Upper lobe of left lung (tissue), 6 donors: ENCODE measurements around the gene SDSL. TPM values are rescaled to one million over a fixed set of nuclear protein-coding genes. Genes with fewer than 3 reads are reported as not detected.

Experiments used
- ATAC-seq, 2 donors: fragments of 200-7000 bp; cut with Tn5 transposase; one replicate each; pipeline ENCODE4 v1.9.1; 2022; ENCODE audit warnings: mild to moderate bottlenecking in 2 of 2, moderate library complexity in 2 of 2; ENCODE audit not compliant: low FRiP score in 2 of 2
- DNase-seq, 2 donors: peaks; one replicate each; pipeline ENCODE4 v3.0.0-alpha.2; 2019 to 2020
- H3K27ac ChIP-seq, 4 donors: fragments of 200-600 bp; sonication (generic); one replicate each; pipeline ENCODE4 v1.5.1; 2016 to 2019
- H3K27me3 ChIP-seq, 4 donors: fragments of 200-600 bp; sonication (generic); one replicate each; pipeline ENCODE4 v1.5.1; 2017 to 2019
- H3K36me3 ChIP-seq, 4 donors: fragments of 200-600 bp; sonication (generic); one replicate each; pipeline ENCODE4 v1.5.1; 2016 to 2019
- H3K4me1 ChIP-seq, 4 donors: fragments of 200-600 bp; sonication (generic); one replicate each; pipeline ENCODE4 v1.5.1; 2018 to 2019
- H3K4me3 ChIP-seq, 4 donors: fragments of 200-600 bp; sonication (generic); one replicate each; pipeline ENCODE4 v1.5.1; 2017 to 2019; ENCODE audit warnings: mild to moderate bottlenecking in 2 of 4, moderate library complexity in 1 of 4
- H3K9me3 ChIP-seq, 4 donors: fragments of 200-600 bp; sonication (generic); one replicate each; pipeline ENCODE4 v1.5.1; 2018 to 2019
- EP300 ChIP-seq, 4 donors: sonication (generic); formaldehyde crosslinking; IDR thresholded peaks; one replicate each; pipeline ENCODE4 v1.5.1; 2017; ENCODE audit warnings: antibody characterized with exemption in 4 of 4, control low read depth in 2 of 4
- POLR2A ChIP-seq, 4 donors: fragments of 450-650 bp; IDR thresholded peaks; one replicate each; pipeline ENCODE4 v1.5.1; 2016 to 2017; ENCODE audit warnings: antibody characterized with exemption in 4 of 4, mild to moderate bottlenecking in 2 of 4
- POLR2AphosphoS5 ChIP-seq, 2 donors: sonication (generic); formaldehyde crosslinking; IDR thresholded peaks; one replicate each; pipeline ENCODE4 v1.5.1; 2017; ENCODE audit warnings: antibody characterized with exemption in 2 of 2
- WGBS, 2 donors: methylation state at CpG; one replicate each; pipeline ENCODE4 v1.1.5; 2017 to 2018; 5-methylcytosine and 5-hydroxymethylcytosine counted together
- total RNA-seq, 6 donors: library from RNA; depleted of rRNA in 4 of 6; stranded (reverse); fragments of >200 nt in 4 of 6; gene quantifications; one replicate each; pipeline versions ENCODE4 v1.1.0 to v1.2.1, GENCODE V29; 2016 to 2021
- TF ChIP-seq, protein P1 (sequence below), 6 experiments: fragments of 450-650 bp in 4 of 6; fragments of 200-600 bp in 2 of 6; sonication (generic) in 2 of 6; IDR thresholded peaks; one replicate each; pipeline ENCODE4 v1.5.1; 2016 to 2019; ENCODE audit warnings: antibody characterized with exemption in 6 of 6
- donor health status: DM: no; HTN: no; CAD: no; lungs with moderate emphysema.
- donor health status: DM: no; HTN: yes; CAD: no; lungs with severe emphysema.

Gene SDSL
- total RNA-seq, 6 donors from 2014 or later: 1.1 to 26.9 (median 9.1) TPM

- TF ChIP-seq EP300 (IDR thresholded peaks at IDR 0.05) (no peak), POLR2AphosphoS5 (IDR thresholded peaks at IDR 0.05) (no peak), POLR2A (IDR thresholded peaks at IDR 0.05) (no peak)
- TF ChIP-seq, protein P1, sequence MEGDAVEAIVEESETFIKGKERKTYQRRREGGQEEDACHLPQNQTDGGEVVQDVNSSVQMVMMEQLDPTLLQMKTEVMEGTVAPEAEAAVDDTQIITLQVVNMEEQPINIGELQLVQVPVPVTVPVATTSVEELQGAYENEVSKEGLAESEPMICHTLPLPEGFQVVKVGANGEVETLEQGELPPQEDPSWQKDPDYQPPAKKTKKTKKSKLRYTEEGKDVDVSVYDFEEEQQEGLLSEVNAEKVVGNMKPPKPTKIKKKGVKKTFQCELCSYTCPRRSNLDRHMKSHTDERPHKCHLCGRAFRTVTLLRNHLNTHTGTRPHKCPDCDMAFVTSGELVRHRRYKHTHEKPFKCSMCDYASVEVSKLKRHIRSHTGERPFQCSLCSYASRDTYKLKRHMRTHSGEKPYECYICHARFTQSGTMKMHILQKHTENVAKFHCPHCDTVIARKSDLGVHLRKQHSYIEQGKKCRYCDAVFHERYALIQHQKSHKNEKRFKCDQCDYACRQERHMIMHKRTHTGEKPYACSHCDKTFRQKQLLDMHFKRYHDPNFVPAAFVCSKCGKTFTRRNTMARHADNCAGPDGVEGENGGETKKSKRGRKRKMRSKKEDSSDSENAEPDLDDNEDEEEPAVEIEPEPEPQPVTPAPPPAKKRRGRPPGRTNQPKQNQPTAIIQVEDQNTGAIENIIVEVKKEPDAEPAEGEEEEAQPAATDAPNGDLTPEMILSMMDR (IDR thresholded peaks at IDR 0.05): no peak
- ATAC-seq: no peak
- Histone ChIP-seq H3K27ac (no peak overlapping the region), H3K36me3 (no peaks in the 10 kb centered on the region), H3K27me3 (no peaks in the 10 kb centered on the region), H3K4me1 (peaks cover 0 to 8% (median 4%) of the 10 kb centered on the region in 4 donors), H3K9me3 (no peaks in the 10 kb centered on the region), H3K4me3 (no peak overlapping the region)
- 92 to 93% methylated on average over 10 to 23 of the region's 23 CpGs for WGBS, 2 donors
- DNase-seq: no peak
Observed at GRCh38 chr12:113402586-113403260, 19.5 kb upstream of the SDSL start.

- H3K27ac ChIP-seq: peak within 1 kb of the TSS in 2 of 4 donors; percentile 26 to 54
- peak in 1 of 2 donors; percentile 72 for ATAC-seq
- TF ChIP-seq POLR2AphosphoS5 (IDR thresholded peaks at IDR 0.05) (no peak), POLR2A (IDR thresholded peaks at IDR 0.05) (peak in 1 of 4 donors; percentile 49)
Observed at GRCh38 chr12:113403435-113404415, 18.5 kb upstream of the SDSL start, which contains the start of gene SDS. Gene SDS (minus strand): TSS chr12:113403887. CDS start chr12:113399708, 4,179 bp downstream.

DNA sequence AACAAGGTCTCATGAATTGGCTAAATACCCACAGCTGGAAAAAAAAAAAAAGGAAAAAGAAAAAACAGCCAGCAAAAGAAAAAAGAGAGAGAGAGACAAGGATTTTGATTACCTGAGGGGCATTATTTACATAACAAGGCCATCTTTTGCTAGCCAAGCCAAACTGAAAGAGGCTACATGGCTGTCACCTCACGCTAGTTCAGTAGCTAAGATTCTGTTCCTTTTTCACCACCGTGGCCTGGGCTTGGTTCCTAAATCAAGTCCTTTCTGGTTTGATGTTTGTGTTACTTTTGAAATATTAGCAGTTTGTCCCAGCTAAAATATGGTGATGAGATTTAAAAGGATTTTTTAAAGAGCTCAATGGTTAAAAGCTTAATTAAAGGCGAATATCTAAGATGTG, 16.5 kb upstream of the SDSL start:
- Histone ChIP-seq H3K9me3 (no peaks in the 10 kb centered on the region), H3K4me1 (peaks cover 0 to 8% (median 4%) of the 10 kb centered on the region in 4 donors), H3K27me3 (no peaks in the 10 kb centered on the region), H3K27ac (no peak overlapping the region), H3K36me3 (no peaks in the 10 kb centered on the region), H3K4me3 (no peak overlapping the region)
- TF ChIP-seq EP300 (IDR thresholded peaks at IDR 0.05) (no peak), POLR2A (IDR thresholded peaks at IDR 0.05) (no peak), POLR2AphosphoS5 (IDR thresholded peaks at IDR 0.05) (no peak)
- TF ChIP-seq, protein P1 (IDR thresholded peaks at IDR 0.05): no peak
- no peak for ATAC-seq
- 71 to 82% methylated on average over 3 of the region's 3 CpGs for WGBS, 2 donors
- peak in 1 of 2 donors; percentile 37 for DNase-seq

More at GRCh38 chr12:113403435-113404415, 18.5 kb upstream of the SDSL start, which contains the start of gene SDS:
- peak within 1 kb of the TSS in 1 of 4 donors; percentile 17 for H3K4me3 ChIP-seq
- H3K27me3 ChIP-seq: no peaks in the 10 kb centered on the region
- no peaks in the 10 kb centered on the region for H3K36me3 ChIP-seq
- 25 to 31% methylated on average over 9 to 14 of the region's 14 CpGs for WGBS, 2 donors
- H3K9me3 ChIP-seq: no peaks in the 10 kb centered on the region
- peaks cover 0 to 8% (median 4%) of the 10 kb centered on the region in 4 donors for H3K4me1 ChIP-seq
- peak in 1 of 2 donors; percentile 49 for DNase-seq

GRCh38 chr12:113407931-113408600, 14.1 kb upstream of the SDSL start:
- TF ChIP-seq EP300 (IDR thresholded peaks at IDR 0.05): no peak
- TF ChIP-seq POLR2AphosphoS5 (IDR thresholded peaks at IDR 0.05): no peak
- TF ChIP-seq, protein P1 (IDR thresholded peaks at IDR 0.05): no peak
- no peak for TF ChIP-seq POLR2A (IDR thresholded peaks at IDR 0.05)
- H3K4me1 ChIP-seq: peaks cover 0 to 8% (median 4%) of the 10 kb centered on the region in 4 donors
- no peak overlapping the region for H3K4me3 ChIP-seq
- H3K9me3 ChIP-seq: no peaks in the 10 kb centered on the region
- 63 to 68% methylated on average over 6 of the region's 6 CpGs for WGBS, 2 donors
- no peaks in the 10 kb centered on the region for H3K36me3 ChIP-seq
- H3K27me3 ChIP-seq: no peaks in the 10 kb centered on the region
- no peak overlapping the region for H3K27ac ChIP-seq
- ATAC-seq: no peak
- DNase-seq: no peak
